GM12878 (cell line): Measurements from ENCODE around the gene HOMER2. TPM values are rescaled to one million over a fixed set of nuclear protein-coding genes. Genes with fewer than 3 reads are reported as not detected.

Experiments used
- ATAC-seq: fragments of 200-7000 bp; cut with Tn5 transposase; 3 replicates; pipeline ENCODE4 v1.9.1; 2020; ENCODE audit warnings: mild to moderate bottlenecking, moderate library complexity
- BruUV-seq: library from RNA; stranded (reverse); fragments of 400-500 nt; replicated peaks from 2 replicates; lab custom pipeline; 2021; lab: Mats Ljungman, UMichigan
- CTCF ChIA-PET: fragments of 300-600 bp; sonication (Branson Sonifier 250); formaldehyde crosslinking; extraction: SDS; loops from one replicate; lab custom pipeline; 2021; ENCODE audit warnings: inconsistent platforms; lab: Yijun Ruan, JAX
- POLR2A ChIA-PET: fragments of 350-600 bp; formaldehyde crosslinking; extraction: SDS; loops from one replicate; lab custom pipeline; 2021; ENCODE audit warnings: inconsistent platforms; lab: Charles Lee
- RAD21 ChIA-PET: fragments of 300-600 bp; sonication (Branson Sonifier 250); formaldehyde crosslinking; loops from one replicate; lab custom pipeline; 2023; ENCODE audit warnings: antibody characterized with exemption; ENCODE audit not compliant: unreplicated experiment; lab: Charles Lee
- SMC1A ChIA-PET: fragments of 300-600 bp; sonication (Branson Sonifier 250); formaldehyde crosslinking; loops from one replicate; lab custom pipeline; 2023; ENCODE audit not compliant: unreplicated experiment, uncharacterized antibody; lab: Charles Lee
- DNase-seq: peaks from one replicate; pipeline ENCODE4 v3.0.0-alpha.2; 2011; ENCODE audit warnings: low read depth, low spot score
- FAIRE-seq: peaks from 3 replicates; lab custom pipeline; 2011; peaks lifted over from hg19 to GRCh38; lab: Jason Lieb, UNC
- H2AFZ ChIP-seq: 2 replicates; pipeline ENCODE4 v1.6.0; 2011; ENCODE audit warnings: low read depth, low read length, control low read depth; ENCODE audit not compliant: control insufficient read depth
- H3K27ac ChIP-seq: 2 replicates; pipeline ENCODE4 v1.5.1; 2011; ENCODE audit warnings: control low read depth; ENCODE audit not compliant: control insufficient read depth, insufficient read depth
- H3K27me3 ChIP-seq, 2 experiments: replicated peaks in 1 of 2; 2 replicates each; pipeline versions ENCODE4 v1.6.0 to v1.6.1; 2011; ENCODE audit warnings: low read length in 1 of 2; ENCODE audit not compliant: control insufficient read depth in 2 of 2, insufficient read depth in 2 of 2
- H3K36me3 ChIP-seq, 2 experiments: 2 replicates each; pipeline ENCODE4 v1.5.1; 2011; ENCODE audit warnings: low read length in 1 of 2; ENCODE audit not compliant: control insufficient read depth in 2 of 2, insufficient read depth in 2 of 2
- H3K4me1 ChIP-seq: 2 replicates; pipeline ENCODE4 v1.6.1; 2011; ENCODE audit warnings: mild to moderate bottlenecking, low read length, moderate library complexity, mixed read lengths; ENCODE audit not compliant: control insufficient read depth, insufficient read depth
- H3K4me2 ChIP-seq: 2 replicates; pipeline ENCODE4 v1.6.0; 2011; ENCODE audit warnings: control low read depth; ENCODE audit not compliant: control insufficient read depth, insufficient read depth
- H3K4me3 ChIP-seq: fragments of 200-600 bp; sonication (generic); 2 replicates; pipeline ENCODE4 v1.5.1; 2016
- H3K79me2 ChIP-seq: 2 replicates; pipeline ENCODE4 v1.6.0; 2011; ENCODE audit warnings: low read length; ENCODE audit not compliant: control insufficient read depth, insufficient read depth
- H3K9ac ChIP-seq: 2 replicates; pipeline ENCODE4 v1.8.0; 2011; ENCODE audit warnings: low read length, control low read depth, mixed read lengths; ENCODE audit not compliant: control insufficient read depth, insufficient read depth
- H3K9me3 ChIP-seq: replicated peaks from 3 replicates; pipeline ENCODE4 v1.5.1; 2011; ENCODE audit warnings: mild to moderate bottlenecking, low read length; ENCODE audit not compliant: control insufficient read depth, insufficient read depth
- H4K20me1 ChIP-seq: 2 replicates; pipeline ENCODE4 v1.6.0; 2011; ENCODE audit not compliant: control insufficient read depth, insufficient read depth
- BCL3 ChIP-seq: IDR thresholded peaks from 2 replicates; pipeline ENCODE4 v1.6.1; 2011; ENCODE audit warnings: borderline replicate concordance, low read depth, mild to moderate bottlenecking, moderate library complexity, low read length; ENCODE audit not compliant: insufficient read depth, poor library complexity, severe bottlenecking
- CHD1 ChIP-seq: IDR thresholded peaks from 2 replicates; pipeline ENCODE4 v1.6.1; 2012; ENCODE audit warnings: low read depth, low read length, improper control_type of control experiment
- CREM ChIP-seq: IDR thresholded peaks from 2 replicates; pipeline ENCODE4 v1.6.1; 2014; ENCODE audit warnings: antibody characterized with exemption, low read depth
- IRF5 ChIP-seq: fragments of 450-650 bp; IDR thresholded peaks from 2 replicates; pipeline ENCODE4 v1.6.1; 2017; ENCODE audit warnings: borderline replicate concordance
- MLLT1 ChIP-seq: fragments of 450-650 bp; IDR thresholded peaks from 2 replicates; pipeline ENCODE4 v1.6.1; 2016; ENCODE audit warnings: mild to moderate bottlenecking
- PML ChIP-seq: IDR thresholded peaks from 2 replicates; pipeline ENCODE4 v1.6.1; 2012; ENCODE audit warnings: low read length, inconsistent platforms
- POLR2AphosphoS2 ChIP-seq: IDR thresholded peaks from 2 replicates; pipeline ENCODE4 v1.6.1; 2011; ENCODE audit warnings: low read depth, mild to moderate bottlenecking, low read length, improper control_type of control experiment, moderate library complexity
- RELA ChIP-seq: fragments of 450-650 bp; IDR thresholded peaks from 2 replicates; pipeline ENCODE4 v1.8.0; 2014; ENCODE audit warnings: borderline replicate concordance; ENCODE audit not compliant: partially characterized antibody
- ZSCAN29 ChIP-seq: fragments of 450-650 bp; IDR thresholded peaks from 2 replicates; pipeline ENCODE4 v1.6.1; 2017; ENCODE audit warnings: mild to moderate bottlenecking, moderate library complexity
- WGBS: methylation state at CpG from one replicate; pipeline ENCODE4 v1.1.6; 2016; ENCODE audit warnings: low lambda C conversion rate; ENCODE audit not compliant: insufficient replicate concordance, insufficient coverage; ENCODE audit errors: missing lambda C conversion rate; 5-methylcytosine and 5-hydroxymethylcytosine counted together
- in situ Hi-C: fragments of 300-500 bp; cut with MboI; formaldehyde crosslinking; loops from 9 replicates; pipeline ENCODE4 v1.14.3; 2018; ENCODE audit warnings: mixed read lengths
- intact Hi-C: fragments of 100-400 bp; cut with micrococcal nuclease; formaldehyde crosslinking; loops from one replicate; pipeline ENCODE4 v1.14.2; 2022; ENCODE audit not compliant: unreplicated experiment
- polyA plus RNA-seq, 11 experiments: library from polyadenylated mRNA; depleted of rRNA in 4 of 11; unstranded in 6 of 11; stranded (reverse) in 5 of 11; fragments of >200 nt; fragmentation: Nextera tagmentation in 4 of 11; fragmentation: Illumina TruSeq in 1 of 11; extraction: Ambion mirVana in 4 of 11; extraction: Trizol in 1 of 11; gene quantifications; 1 replicate in 1 of 11; 2 replicates in 10 of 11; pipeline versions ENCODE4 v1.2.1 to v1.2.3, GENCODE V29; 2011 to 2016; ENCODE audit warnings: inconsistent platforms in 2 of 11, missing spikeins in 2 of 11, low read depth in 1 of 11
- total RNA-seq, 4 experiments: library from RNA; depleted of rRNA in 3 of 4; stranded (reverse); fragments of >200 nt in 3 of 4; fragmentation: Illumina TruSeq in 1 of 4; extraction: Trizol in 1 of 4; gene quantifications; 2 replicates each; pipeline versions ENCODE4 v1.2.1 to v1.2.3, GENCODE V29; 2013 to 2021
- TF ChIP-seq, protein P1 (sequence below): fragments of 450-650 bp; IDR thresholded peaks from 2 replicates; pipeline ENCODE4 v1.6.1; 2017; ENCODE audit warnings: mild to moderate bottlenecking, moderate library complexity

The HOMER2 gene
- total and polyA plus RNA-seq, 10 of the 15 experiments (the other 5 are each of a cell fraction or from before 2014, with no cell fraction given): 0.60 to 5.0 (median 1.8) TPM

- TF ChIP-seq, protein P1, sequence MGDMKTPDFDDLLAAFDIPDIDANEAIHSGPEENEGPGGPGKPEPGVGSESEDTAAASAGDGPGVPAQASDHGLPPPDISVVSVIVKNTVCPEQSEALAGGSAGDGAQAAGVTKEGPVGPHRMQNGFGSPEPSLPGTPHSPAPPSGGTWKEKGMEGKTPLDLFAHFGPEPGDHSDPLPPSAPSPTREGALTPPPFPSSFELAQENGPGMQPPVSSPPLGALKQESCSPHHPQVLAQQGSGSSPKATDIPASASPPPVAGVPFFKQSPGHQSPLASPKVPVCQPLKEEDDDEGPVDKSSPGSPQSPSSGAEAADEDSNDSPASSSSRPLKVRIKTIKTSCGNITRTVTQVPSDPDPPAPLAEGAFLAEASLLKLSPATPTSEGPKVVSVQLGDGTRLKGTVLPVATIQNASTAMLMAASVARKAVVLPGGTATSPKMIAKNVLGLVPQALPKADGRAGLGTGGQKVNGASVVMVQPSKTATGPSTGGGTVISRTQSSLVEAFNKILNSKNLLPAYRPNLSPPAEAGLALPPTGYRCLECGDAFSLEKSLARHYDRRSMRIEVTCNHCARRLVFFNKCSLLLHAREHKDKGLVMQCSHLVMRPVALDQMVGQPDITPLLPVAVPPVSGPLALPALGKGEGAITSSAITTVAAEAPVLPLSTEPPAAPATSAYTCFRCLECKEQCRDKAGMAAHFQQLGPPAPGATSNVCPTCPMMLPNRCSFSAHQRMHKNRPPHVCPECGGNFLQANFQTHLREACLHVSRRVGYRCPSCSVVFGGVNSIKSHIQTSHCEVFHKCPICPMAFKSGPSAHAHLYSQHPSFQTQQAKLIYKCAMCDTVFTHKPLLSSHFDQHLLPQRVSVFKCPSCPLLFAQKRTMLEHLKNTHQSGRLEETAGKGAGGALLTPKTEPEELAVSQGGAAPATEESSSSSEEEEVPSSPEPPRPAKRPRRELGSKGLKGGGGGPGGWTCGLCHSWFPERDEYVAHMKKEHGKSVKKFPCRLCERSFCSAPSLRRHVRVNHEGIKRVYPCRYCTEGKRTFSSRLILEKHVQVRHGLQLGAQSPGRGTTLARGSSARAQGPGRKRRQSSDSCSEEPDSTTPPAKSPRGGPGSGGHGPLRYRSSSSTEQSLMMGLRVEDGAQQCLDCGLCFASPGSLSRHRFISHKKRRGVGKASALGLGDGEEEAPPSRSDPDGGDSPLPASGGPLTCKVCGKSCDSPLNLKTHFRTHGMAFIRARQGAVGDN: no peak
- TF ChIP-seq IRF5: no peak
- TF ChIP-seq, all 136 proteins: peak for 0
Measured at GRCh38 chr15:82848241-82848993, 104.1 kb downstream of the HOMER2 start (continued).

- no TSS peak for BruUV-seq
- ChIA-PET RAD21 (interaction anchor here (1.5 kb wide), 1 partner anchor 151 kb away, joined by 3 read pairs; no protein-coding TSS in a partner anchor), SMC1A (interaction anchor here (1.0 to 1.4 kb wide), 3 partner anchors 9 to 138 kb away, joined by 3 to 5 read pairs (median 3); partner anchors contain the start of gene RAMAC), CTCF (interaction anchor here (1.3 to 4.8 kb wide), 4 partner anchors 85 to 400 kb away, joined by 3 to 43 read pairs (median 6); partner anchors contain the start of gene C15orf40), POLR2A (no interaction called here)
- H3K9me3 ChIP-seq: no peaks in the 10 kb centered on the region
- H3K4me3 ChIP-seq: no peak overlapping the region
- no peak overlapping the region for H2AFZ ChIP-seq
- intact Hi-C loops: loop anchor here (2.0 to 10.0 kb wide), 2 partner anchors 93 to 153 kb away; no protein-coding TSS in a partner anchor
- no peak overlapping the region for H3K27ac ChIP-seq
- H3K79me2 ChIP-seq: no peaks in the 10 kb centered on the region
- peaks cover 6% of the 10 kb centered on the region; the same call in 1 of the 2 replicates for H3K4me1 ChIP-seq
- no peak for FAIRE-seq
- no peaks in the 10 kb centered on the region for H3K36me3 ChIP-seq
- no peak for DNase-seq
- in situ Hi-C loops: no loop called here
- H3K9ac ChIP-seq: no peak overlapping the region
- no peak for ATAC-seq
- TF ChIP-seq BCL3: no peak
- TF ChIP-seq CREM: no peak
- TF ChIP-seq RELA: no peak
- TF ChIP-seq POLR2AphosphoS2: no peak
- no peak for TF ChIP-seq PML
- no peak for TF ChIP-seq CHD1
- no peak for TF ChIP-seq MLLT1
- no peak for TF ChIP-seq ZSCAN29
- peaks cover 0 to 5% of the 10 kb centered on the region in 2 experiments; a peak in 1 of 4 replicates for H3K27me3 ChIP-seq
- 60% methylated on average over 8 of the region's 8 CpGs for WGBS
- no peaks in the 10 kb centered on the region for H4K20me1 ChIP-seq
- no peak overlapping the region for H3K4me2 ChIP-seq
Measured at GRCh38 chr15:82847703-82848102, 104.8 kb downstream of the HOMER2 start.
